Smooth muscle cell (in vitro differentiated cells): ENCODE data around the gene KCTD1. TPM values are rescaled to one million over a fixed set of nuclear protein-coding genes. Genes with fewer than 3 reads are reported as not detected.

Experiments used
- DNase-seq: peaks from one replicate; lab custom pipeline; 2025; ENCODE audit not compliant: unreplicated experiment; lab: John Stamatoyannopoulos, UW
- H2AFZ ChIP-seq: fragments of 200-600 bp; sonication (generic); 2 replicates; pipeline ENCODE4 v1.6.0; 2016; ENCODE audit warnings: antibody characterized with exemption, low read depth, mild to moderate bottlenecking
- H3F3A ChIP-seq: fragments of 200-600 bp; sonication (generic); 2 replicates; pipeline ENCODE4 v1.6.0; 2017; ENCODE audit warnings: antibody characterized with exemption, low read depth
- H3K27ac ChIP-seq: fragments of 200-600 bp; sonication (generic); 2 replicates; pipeline ENCODE4 v1.5.1; 2016; ENCODE audit warnings: low read depth, mild to moderate bottlenecking
- H3K27me3 ChIP-seq: fragments of 200-600 bp; sonication (generic); 2 replicates; pipeline ENCODE4 v1.6.1; 2016; ENCODE audit warnings: low read depth, mild to moderate bottlenecking
- H3K36me3 ChIP-seq: fragments of 200-600 bp; sonication (generic); 2 replicates; pipeline ENCODE4 v1.5.1; 2016; ENCODE audit warnings: low read depth
- H3K4me1 ChIP-seq: fragments of 200-600 bp; sonication (generic); 2 replicates; pipeline ENCODE4 v1.5.1; 2016; ENCODE audit warnings: low read depth
- H3K4me2 ChIP-seq: fragments of 200-600 bp; sonication (generic); 2 replicates; pipeline ENCODE4 v1.6.0; 2016; ENCODE audit warnings: mild to moderate bottlenecking
- H3K4me3 ChIP-seq: fragments of 200-600 bp; sonication (generic); 2 replicates; pipeline ENCODE4 v1.5.1; 2016; ENCODE audit warnings: mild to moderate bottlenecking
- H3K79me2 ChIP-seq: fragments of 200-600 bp; sonication (generic); 2 replicates; pipeline ENCODE4 v1.6.0; 2016; ENCODE audit warnings: low read depth, mild to moderate bottlenecking
- H3K9ac ChIP-seq: fragments of 200-600 bp; sonication (generic); 2 replicates; pipeline ENCODE4 v1.6.0; 2016; ENCODE audit warnings: low read depth
- H3K9me3 ChIP-seq: fragments of 200-600 bp; sonication (generic); replicated peaks from 2 replicates; pipeline ENCODE4 v1.5.1; 2016; ENCODE audit warnings: low read depth
- H4K20me1 ChIP-seq: fragments of 200-600 bp; sonication (generic); 2 replicates; pipeline ENCODE4 v1.6.0; 2016; ENCODE audit warnings: low read depth
- CTCF ChIP-seq: fragments of 200-600 bp; sonication (generic); IDR thresholded peaks from 2 replicates; pipeline ENCODE4 v1.5.1; 2017; ENCODE audit warnings: borderline replicate concordance, mild to moderate bottlenecking, antibody characterized with exemption; ENCODE audit not compliant: insufficient read depth, poor library complexity, severe bottlenecking
- WGBS: methylation state at CpG from one replicate; pipeline ENCODE4 v1.1.7; 2016; ENCODE audit warnings: low lambda C conversion rate; 5-methylcytosine and 5-hydroxymethylcytosine counted together
- polyA plus RNA-seq: library from polyadenylated mRNA; unstranded; fragments of >200 nt; fragmentation: Nextera tagmentation; extraction: Ambion mirVana; gene quantifications from 2 replicates; pipeline ENCODE4 v1.2.1, GENCODE V29; 2016
- total RNA-seq: library from RNA; depleted of rRNA; stranded (reverse); fragments of >200 nt; gene quantifications from 2 replicates; pipeline ENCODE4 v1.2.3, GENCODE V29; 2014

The KCTD1 gene
- total and polyA plus RNA-seq, 2 experiments from 2014 or later: 2.3 to 11.4 TPM

GRCh38 chr18:26415631-26416030 lies 132.7 kb downstream of the KCTD1 start:
- Histone ChIP-seq H3F3A (peaks cover 7% of the 10 kb centered on the region), H2AFZ (peak overlapping the region; percentile 81), H3K4me1 (peaks cover 3% of the 10 kb centered on the region), H3K27me3 (no peaks in the 10 kb centered on the region), H3K27ac (no peak overlapping the region), H3K36me3 (no peaks in the 10 kb centered on the region), H3K9me3 (no peaks in the 10 kb centered on the region), H3K4me2 (peak overlapping the region; percentile 8), H3K9ac (no peak overlapping the region), H3K4me3 (no peak overlapping the region), H4K20me1 (no peaks in the 10 kb centered on the region), H3K79me2 (no peaks in the 10 kb centered on the region)
- WGBS: 59% methylated on average over 7 of the region's 7 CpGs
- DNase-seq: no peak
- TF ChIP-seq CTCF: no peak

- H3K79me2 ChIP-seq: no peaks in the 10 kb centered on the region
- peak overlapping the region; percentile 8 for H3K4me2 ChIP-seq
- H3K36me3 ChIP-seq: no peaks in the 10 kb centered on the region
- H3K4me1 ChIP-seq: peaks cover 3% of the 10 kb centered on the region
- no peak overlapping the region for H3K4me3 ChIP-seq
- H2AFZ ChIP-seq: peak overlapping the region; percentile 81
- no peaks in the 10 kb centered on the region for H4K20me1 ChIP-seq
- no peaks in the 10 kb centered on the region for H3K27me3 ChIP-seq
- H3K9ac ChIP-seq: no peak overlapping the region
- peaks cover 7% of the 10 kb centered on the region for H3F3A ChIP-seq
- DNase-seq: no peak
- WGBS: 31% methylated on average over 4 of the region's 4 CpGs
- H3K27ac ChIP-seq: no peak overlapping the region
- no peaks in the 10 kb centered on the region for H3K9me3 ChIP-seq
- TF ChIP-seq CTCF: no peak
These were observed 133.4 kb downstream of the KCTD1 start for GRCh38 chr18:26414901-26415440.

- no peaks in the 10 kb centered on the region for H3F3A ChIP-seq
- H3K4me1 ChIP-seq: no peaks in the 10 kb centered on the region
- WGBS: 93% methylated on average over 4 of the region's 4 CpGs
These were observed 139.3 kb downstream of the KCTD1 start for GRCh38 chr18:26409091-26409490.

More at GRCh38 chr18:26409091-26409490, 139.3 kb downstream of the KCTD1 start:
- Histone ChIP-seq H3K36me3 (no peaks in the 10 kb centered on the region), H3K27ac (no peak overlapping the region), H3K4me3 (no peak overlapping the region), H3K9me3 (no peaks in the 10 kb centered on the region), H4K20me1 (no peaks in the 10 kb centered on the region), H3K27me3 (peaks cover 3% of the 10 kb centered on the region), H3K79me2 (no peaks in the 10 kb centered on the region), H3K4me2 (no peak overlapping the region), H3K9ac (no peak overlapping the region), H2AFZ (no peak overlapping the region)
- no peak for DNase-seq
- no peak for TF ChIP-seq CTCF
